GM12878 (cell line): ENCODE measurements around the gene GLO1.

ENCODE experiments used
- CHD2 ChIP-seq: IDR thresholded peaks from 2 replicates; pipeline ENCODE4 v1.6.1; 2011; ENCODE audit warnings: low read depth, low read length, improper control_type of control experiment, borderline replicate concordance
- CHD4 ChIP-seq: fragments of 200-600 bp; sonication (generic); IDR thresholded peaks from 2 replicates; pipeline ENCODE4 v1.6.1; 2016; ENCODE audit warnings: mild to moderate bottlenecking
- CREB1 ChIP-seq: IDR thresholded peaks from 2 replicates; pipeline ENCODE4 v1.6.1; 2012; ENCODE audit warnings: low read depth, mild to moderate bottlenecking, inconsistent platforms
- CTCF ChIP-seq, 3 experiments: IDR thresholded peaks in 2 of 3; conservative IDR thresholded peaks in 1 of 3; 2 replicates each; pipeline ENCODE4 v1.5.1; 2011; ENCODE audit warnings: low read depth in 3 of 3, low read length in 3 of 3, mild to moderate bottlenecking in 3 of 3, control low read depth in 2 of 3, moderate library complexity in 2 of 3, inconsistent platforms in 1 of 3, mixed read lengths in 1 of 3; ENCODE audit not compliant: control insufficient read depth in 2 of 3, insufficient read depth in 1 of 3; ENCODE audit errors: extremely low read depth in 1 of 3
- EZH2 ChIP-seq: IDR thresholded peaks from 2 replicates; pipeline ENCODE4 v1.6.1; 2012; ENCODE audit warnings: low read depth, mild to moderate bottlenecking, control low read depth, inconsistent platforms, low read length, borderline replicate concordance; ENCODE audit not compliant: control insufficient read depth
- FOXM1 ChIP-seq: IDR thresholded peaks from 2 replicates; pipeline ENCODE4 v1.6.1; 2012; ENCODE audit warnings: low read depth, mild to moderate bottlenecking, inconsistent platforms, low read length, moderate library complexity
- GABPA ChIP-seq: IDR thresholded peaks from 2 replicates; pipeline ENCODE4 v1.6.1; 2014; ENCODE audit warnings: antibody characterized with exemption, low read depth, mild to moderate bottlenecking, inconsistent platforms
- JUND ChIP-seq: IDR thresholded peaks from 2 replicates; pipeline ENCODE4 v1.6.1; 2012; ENCODE audit warnings: low read depth, mild to moderate bottlenecking, low read length, improper control_type of control experiment, moderate library complexity
- NFYB ChIP-seq: IDR thresholded peaks from 2 replicates; pipeline ENCODE4 v1.6.1; 2011; ENCODE audit warnings: low read depth, mild to moderate bottlenecking, low read length, improper control_type of control experiment, moderate library complexity; ENCODE audit not compliant: insufficient read depth
- POLR2A ChIP-seq: IDR thresholded peaks from 2 replicates; pipeline ENCODE4 v1.6.1; 2011; ENCODE audit warnings: low read depth, mild to moderate bottlenecking, low read length
- POLR2AphosphoS5 ChIP-seq: IDR thresholded peaks from 2 replicates; pipeline ENCODE4 v1.6.1; 2011; ENCODE audit warnings: mild to moderate bottlenecking, low read length, inconsistent platforms
- SMC3 ChIP-seq: IDR thresholded peaks from 2 replicates; pipeline ENCODE4 v1.6.1; 2011; ENCODE audit warnings: low read length, improper control_type of control experiment, borderline replicate concordance
- SP1 ChIP-seq: IDR thresholded peaks from one replicate; pipeline ENCODE4 v1.6.1; 2011; ENCODE audit warnings: low read depth, low read length
- TF ChIP-seq, protein P1 (sequence below): IDR thresholded peaks from 2 replicates; pipeline ENCODE4 v1.6.1; 2011; ENCODE audit warnings: borderline replicate concordance, low read depth, mild to moderate bottlenecking, moderate library complexity, mixed read lengths, low read length; ENCODE audit not compliant: insufficient read depth; ENCODE audit errors: extremely low read length

DNA sequence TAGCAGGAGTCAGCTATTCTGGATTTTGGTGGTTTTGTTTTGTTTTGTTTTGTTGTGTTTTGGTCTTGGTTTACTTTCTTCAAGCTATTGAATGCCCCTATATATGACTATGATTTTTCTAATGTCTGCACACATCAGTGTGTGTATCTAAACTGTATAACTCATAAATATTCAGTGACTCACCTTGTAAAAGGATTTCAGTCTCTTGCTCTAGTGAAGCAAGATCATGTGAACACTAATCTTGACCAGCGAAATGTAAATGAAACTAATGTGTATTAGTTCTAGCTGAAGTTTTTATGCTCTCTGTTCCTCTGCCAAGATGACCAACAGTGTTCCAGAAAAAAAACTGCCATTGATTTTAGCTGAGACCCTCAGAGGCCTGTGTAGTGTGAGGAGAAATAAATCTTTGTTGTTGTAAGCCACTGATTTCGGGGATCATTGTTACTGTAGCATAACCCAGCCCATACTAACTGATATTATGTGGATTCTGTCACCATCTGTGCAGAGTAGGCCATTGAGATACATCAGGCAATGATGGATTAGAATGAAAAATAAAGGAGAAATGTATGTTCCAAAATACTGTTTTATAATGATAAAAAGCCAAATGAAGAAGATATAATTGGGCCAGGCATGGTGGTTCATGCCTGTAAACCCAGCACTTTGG, 51.7 kb downstream of the GLO1 start:
- TF ChIP-seq NFYB: no peak
- TF ChIP-seq CTCF (IDR thresholded peaks at IDR 0.05 in 2 of 3, conservative IDR thresholded peaks at IDR 0.05 in 1 of 3; ENCODE audit: control insufficient read depth in 2 of 3, extremely low read depth in 1 of 3, insufficient read depth in 1 of 3, low read depth in 3 of 3, low read length in 3 of 3): no peak
- TF ChIP-seq CREB1: no peak
- no peak for TF ChIP-seq POLR2AphosphoS5
- TF ChIP-seq, protein P1, sequence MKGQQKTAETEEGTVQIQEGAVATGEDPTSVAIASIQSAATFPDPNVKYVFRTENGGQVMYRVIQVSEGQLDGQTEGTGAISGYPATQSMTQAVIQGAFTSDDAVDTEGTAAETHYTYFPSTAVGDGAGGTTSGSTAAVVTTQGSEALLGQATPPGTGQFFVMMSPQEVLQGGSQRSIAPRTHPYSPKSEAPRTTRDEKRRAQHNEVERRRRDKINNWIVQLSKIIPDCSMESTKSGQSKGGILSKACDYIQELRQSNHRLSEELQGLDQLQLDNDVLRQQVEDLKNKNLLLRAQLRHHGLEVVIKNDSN: no peak
- no peak for TF ChIP-seq EZH2
- TF ChIP-seq POLR2A: no peak
- TF ChIP-seq FOXM1: no peak
- no peak for TF ChIP-seq CHD4
- TF ChIP-seq CHD2: no peak
- no peak for TF ChIP-seq JUND
- no peak for TF ChIP-seq SMC3
- no peak for TF ChIP-seq GABPA
- no peak for TF ChIP-seq SP1
